Adipose tissue (tissue), 3 donors: ENCODE data around the gene NGB. TPM values are rescaled to one million over a fixed set of nuclear protein-coding genes. Genes with fewer than 3 reads are reported as not detected.

Experiments used
- H3K27ac ChIP-seq: one replicate; pipeline ENCODE4 v1.5.1; 2013; ENCODE audit warnings: low read depth, low read length
- WGBS, 3 donors: extraction: QIAGEN DNeasy Blood & Tissue Kit; methylation state at CpG; one replicate each; pipeline ENCODE4 v1.1.7; 2013; 5-methylcytosine and 5-hydroxymethylcytosine counted together
- polyA plus RNA-seq, 3 donors: library from polyadenylated mRNA; stranded (reverse); fragments of 200-250 nt; gene quantifications; one replicate each; pipeline ENCODE4 v1.2.3, GENCODE V29; 2013
- donor health status: healthy with polysubstance abuse.
- donor health status: Bipolar disorder and iron deficiency.
- donor health status: healthy.

Gene NGB
- polyA plus RNA-seq, 3 donors = 0.14 TPM; not detected in 2

DNA sequence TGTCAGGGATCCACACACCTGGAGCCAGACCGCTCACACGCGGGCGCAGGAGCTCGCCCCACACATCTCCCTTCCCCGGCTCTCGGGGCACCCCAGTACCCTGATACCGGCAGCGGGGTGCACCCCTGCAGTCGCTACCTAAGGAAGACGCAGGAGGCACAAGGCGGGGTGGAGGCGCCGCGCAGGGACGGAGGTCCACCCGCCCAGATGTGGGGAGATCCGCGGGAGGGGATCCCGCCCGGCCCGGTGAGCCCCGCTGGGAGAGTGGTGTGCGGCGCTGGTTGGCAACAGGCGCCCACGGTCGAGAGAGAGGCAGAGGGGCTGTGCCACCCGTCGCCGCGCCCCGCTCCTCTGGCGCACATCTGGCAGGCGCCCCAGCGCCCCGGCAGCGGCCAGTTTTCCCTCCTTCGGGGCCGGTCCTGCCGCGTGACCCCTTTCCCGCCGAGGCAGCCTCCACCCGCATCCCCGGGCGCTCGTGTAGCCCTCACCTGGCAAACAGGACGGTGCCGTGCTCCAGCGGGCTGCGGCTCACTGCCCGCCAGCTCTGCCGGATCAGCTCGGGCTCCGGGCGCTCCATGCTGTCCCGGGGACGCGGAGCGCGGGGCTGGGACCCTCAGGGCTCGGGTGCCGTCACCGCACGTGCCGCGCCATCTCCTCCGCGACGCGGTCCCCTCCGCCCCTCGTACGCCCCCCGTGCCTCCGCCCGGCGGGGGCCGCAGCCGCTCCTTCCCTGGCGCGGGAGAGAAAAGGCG lies 469 bp downstream of the NGB start:
- WGBS, 3 donors = 3% methylated on average over 58 to 84 of the region's 84 CpGs

DNA sequence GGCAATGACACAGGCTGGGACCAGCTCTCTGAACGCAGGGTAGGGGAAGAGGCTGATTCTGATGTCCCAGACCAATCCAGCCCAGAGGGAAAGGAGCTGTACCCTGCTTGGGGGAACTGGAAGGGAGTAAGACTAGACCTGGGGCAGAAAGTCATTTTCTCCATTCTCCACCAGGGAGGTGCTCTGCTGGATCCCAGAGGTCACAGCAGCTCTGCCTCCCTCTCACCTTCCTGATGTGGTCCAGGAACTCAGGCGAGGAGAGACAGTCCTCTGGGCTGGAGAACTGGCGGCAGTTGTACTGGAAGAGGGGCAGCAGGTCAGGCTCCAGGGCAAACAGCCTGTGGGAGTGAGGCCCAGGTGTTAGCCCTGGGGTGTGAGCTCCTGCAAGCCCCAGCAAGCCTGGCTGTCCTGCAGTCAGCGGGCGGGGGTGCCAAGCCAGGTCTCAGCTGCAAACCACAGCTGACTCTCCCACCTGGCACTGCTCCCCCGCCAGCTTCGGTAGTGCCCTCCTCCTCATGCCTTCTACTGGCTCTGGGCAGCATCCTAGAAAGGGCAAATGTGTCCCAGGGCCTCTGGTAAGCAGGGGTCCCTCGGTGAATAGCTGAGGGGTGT lies 1.9 kb downstream of the NGB start:
- 19 to 44% (median 37%) methylated on average over 8 of the region's 8 CpGs for WGBS, 3 donors
- no peak overlapping the region for H3K27ac ChIP-seq

More for the DNA sequence above, 469 bp downstream of the NGB start:
- no peak overlapping the region for H3K27ac ChIP-seq

DNA sequence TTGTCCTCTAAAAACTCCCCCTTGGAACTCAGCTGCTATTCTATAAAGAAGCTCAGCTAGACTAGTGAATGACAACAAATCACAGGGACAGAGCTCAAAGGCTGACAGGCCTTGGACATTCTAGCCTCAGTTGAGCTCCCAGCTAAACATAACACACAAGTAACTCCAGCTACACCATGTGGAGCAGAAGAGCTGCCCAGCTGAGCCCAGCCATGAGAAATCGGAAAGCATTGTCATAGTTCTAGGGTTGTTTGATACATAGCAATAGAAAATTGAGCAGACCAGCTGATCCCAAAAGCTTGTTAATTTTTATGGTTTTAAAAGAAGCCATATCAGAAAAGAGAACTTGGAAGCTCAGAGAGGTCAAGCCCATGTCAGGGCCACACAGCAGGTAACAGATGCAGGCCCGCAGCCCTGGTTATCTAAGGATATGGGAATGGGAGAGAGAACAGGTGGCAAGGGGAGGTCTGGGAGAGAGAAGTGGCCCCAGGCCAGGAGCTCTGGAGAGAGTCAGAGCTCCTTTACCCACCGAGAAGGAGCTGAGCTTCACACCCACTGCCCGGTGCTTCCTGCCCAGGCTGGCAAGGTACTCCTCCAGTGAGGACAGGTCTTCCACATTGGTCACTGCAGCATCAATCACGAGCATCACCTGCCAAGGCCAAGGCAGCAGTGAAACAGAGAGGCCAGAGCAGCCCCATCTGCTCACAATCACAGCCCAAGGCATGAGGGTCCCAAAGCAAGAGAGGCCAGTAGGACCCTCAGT lies 2.9 kb downstream of the NGB start:
- H3K27ac ChIP-seq = no peak overlapping the region
- WGBS, 3 donors = 77 to 94% (median 90%) methylated on average over 5 of the region's 5 CpGs

DNA sequence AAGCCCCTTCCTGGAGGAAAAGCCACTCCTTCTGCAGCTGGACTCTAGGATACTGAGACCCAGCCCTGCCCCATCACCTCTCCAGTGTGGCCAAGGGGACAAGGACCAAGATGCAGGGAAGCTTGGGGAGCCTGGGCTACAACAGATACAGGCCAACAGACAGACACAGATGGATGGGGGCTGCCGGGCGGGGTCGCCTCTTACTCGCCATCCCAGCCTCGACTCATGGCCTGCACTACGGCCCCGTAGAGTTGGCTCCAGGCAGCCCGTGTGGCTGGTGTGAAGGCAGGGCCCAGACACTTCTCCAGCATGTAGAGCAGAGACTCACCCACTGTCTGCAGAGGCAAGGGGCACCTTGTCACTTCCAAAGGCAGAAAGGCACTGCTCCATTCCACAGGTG lies 4.7 kb downstream of the NGB start:
- no peak overlapping the region for H3K27ac ChIP-seq
- 89 to 91% (median 90%) methylated on average over 8 of the region's 8 CpGs for WGBS, 3 donors

DNA sequence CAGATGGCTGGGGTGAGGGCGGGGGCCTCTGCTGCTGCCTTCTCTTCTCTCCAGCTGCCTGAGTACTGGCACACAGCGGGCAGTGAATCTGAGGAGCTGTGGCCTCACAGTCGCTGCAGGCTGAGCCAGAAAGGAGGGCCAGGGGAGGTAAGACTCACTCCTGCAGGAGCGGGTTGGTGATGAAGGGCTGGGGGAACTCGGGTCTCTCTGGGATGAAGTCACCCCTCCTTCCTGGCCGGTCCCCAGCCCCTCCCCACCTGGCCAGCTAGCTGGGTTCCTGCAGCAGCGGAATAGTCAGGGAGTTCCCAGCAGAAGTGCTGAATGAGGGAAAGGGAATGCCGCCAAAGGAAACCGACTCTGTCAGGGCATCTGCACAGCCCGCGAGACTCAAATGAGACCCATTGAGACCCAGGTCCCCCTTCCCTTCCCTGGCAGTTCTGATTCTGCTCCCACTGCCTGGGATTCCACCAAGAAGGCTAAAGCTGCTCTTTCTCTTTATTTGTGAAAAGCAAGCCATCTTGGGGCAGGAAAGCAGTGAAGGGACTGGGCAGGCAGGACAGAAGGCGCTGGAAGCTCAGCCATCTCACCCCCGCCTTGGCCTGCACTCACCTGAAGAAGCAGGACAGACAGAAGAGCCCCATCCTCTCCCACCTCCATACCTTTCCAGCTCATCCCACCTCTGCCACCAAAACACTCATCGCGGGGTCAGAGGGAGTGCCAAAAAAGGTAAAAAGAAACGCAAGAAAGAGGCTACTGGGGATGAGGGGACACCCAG lies 5.3 kb downstream of the NGB start:
- WGBS, 3 donors = 71 to 81% (median 76%) methylated on average over 16 of the region's 16 CpGs
- no peak overlapping the region for H3K27ac ChIP-seq

DNA sequence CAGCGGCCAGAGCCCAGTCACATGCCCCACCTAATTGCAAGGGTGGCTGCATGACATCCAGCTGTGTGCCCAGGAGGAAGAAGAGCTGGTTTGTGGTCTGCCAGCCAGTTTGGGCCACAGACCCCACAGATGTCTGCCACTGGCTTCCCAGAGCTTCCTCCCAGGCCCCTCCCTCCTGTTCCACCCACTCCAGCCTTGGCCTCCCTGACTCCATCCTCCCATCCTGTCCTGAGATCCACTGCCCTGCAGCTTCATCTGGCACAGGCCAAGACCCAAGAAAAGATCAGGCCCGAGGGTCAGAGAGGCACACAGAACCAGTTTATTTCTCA lies 5.9 kb downstream of the NGB start:
- 52 to 87% (median 54%) methylated on average over 2 of the region's 2 CpGs for WGBS, 3 donors
- no peak overlapping the region for H3K27ac ChIP-seq

DNA sequence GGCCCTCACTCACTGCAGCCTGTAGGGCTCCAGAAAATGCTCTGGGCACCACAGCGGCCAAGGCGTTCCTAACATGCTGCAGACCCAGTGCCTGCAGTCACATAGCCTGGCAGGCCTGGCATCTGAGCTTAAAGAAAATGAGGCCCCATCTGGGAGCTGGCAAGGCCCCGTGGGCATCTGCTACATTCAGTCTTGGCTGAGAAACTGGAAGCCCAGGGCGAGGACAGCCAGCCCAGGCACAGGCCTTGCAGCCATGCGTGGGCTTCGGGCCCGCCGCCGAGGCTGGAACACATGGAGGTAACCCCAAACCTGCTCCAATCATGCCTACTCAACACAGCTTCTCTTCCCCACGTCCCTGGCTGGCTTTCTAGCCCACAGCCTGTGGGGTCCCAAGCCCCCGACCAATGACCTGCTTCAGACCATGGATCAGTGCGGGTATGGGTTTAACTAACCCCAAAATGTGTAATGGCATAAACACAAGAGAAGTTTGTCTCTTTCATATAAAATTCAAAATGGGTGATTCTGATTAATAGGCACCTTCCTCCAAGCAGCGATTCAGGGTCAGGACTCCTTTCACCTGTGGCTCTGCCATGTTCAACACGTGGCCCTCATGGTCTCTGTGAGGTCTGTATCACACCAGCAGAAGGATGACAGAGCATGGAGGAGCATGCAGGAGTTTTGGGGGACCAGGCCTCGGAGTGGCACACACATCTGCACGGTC lies 6.4 kb downstream of the NGB start:
- H3K27ac ChIP-seq = no peak overlapping the region
- WGBS, 3 donors = 82 to 87% (median 85%) methylated on average over 16 of the region's 16 CpGs

DNA sequence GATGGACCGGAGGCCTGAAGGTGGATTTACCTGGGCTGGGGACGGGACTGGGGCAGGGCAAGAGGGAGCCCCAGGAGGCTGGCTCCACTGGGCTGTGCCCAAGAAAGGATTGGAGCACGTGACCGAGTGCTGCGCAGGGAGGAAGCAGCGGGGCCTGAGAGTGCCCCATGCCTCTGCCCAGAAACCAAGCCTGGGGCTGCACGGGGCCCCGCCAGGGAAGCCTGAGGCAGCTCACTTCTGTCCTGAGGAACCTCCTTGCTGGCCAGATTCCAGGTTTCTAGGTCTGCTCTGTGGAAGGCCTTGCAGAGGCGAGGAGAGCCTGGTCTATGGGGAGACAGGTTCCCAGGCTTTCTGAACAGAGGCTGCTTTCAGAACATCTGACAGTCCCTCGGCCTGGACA lies 10.4 kb downstream of the NGB start:
- WGBS, 3 donors = 34 to 50% (median 45%) methylated on average over 10 of the region's 10 CpGs
- no peak overlapping the region for H3K27ac ChIP-seq

DNA sequence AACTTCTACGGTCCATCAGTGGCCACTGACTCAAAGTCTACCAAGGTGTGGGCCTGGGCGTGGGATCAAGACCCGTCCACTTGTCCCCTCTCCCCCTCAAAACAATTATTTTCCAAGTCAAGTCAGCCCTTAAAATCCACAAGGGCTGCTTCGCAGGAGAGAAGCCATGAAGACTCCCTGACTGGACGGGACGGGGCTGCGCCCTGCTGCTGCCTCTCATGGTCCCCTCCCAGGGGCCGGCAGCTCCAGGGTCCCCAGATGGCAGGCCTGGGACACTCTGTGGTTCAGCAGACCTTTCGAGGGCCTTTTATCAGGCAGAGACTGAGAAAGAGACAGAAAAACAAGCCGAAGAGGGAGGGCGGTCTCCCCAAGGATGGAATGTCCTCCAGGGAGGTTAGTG lies 10.8 kb downstream of the NGB start:
- 81 to 87% (median 85%) methylated on average over 11 of the region's 11 CpGs for WGBS, 3 donors
- no peak overlapping the region for H3K27ac ChIP-seq

DNA sequence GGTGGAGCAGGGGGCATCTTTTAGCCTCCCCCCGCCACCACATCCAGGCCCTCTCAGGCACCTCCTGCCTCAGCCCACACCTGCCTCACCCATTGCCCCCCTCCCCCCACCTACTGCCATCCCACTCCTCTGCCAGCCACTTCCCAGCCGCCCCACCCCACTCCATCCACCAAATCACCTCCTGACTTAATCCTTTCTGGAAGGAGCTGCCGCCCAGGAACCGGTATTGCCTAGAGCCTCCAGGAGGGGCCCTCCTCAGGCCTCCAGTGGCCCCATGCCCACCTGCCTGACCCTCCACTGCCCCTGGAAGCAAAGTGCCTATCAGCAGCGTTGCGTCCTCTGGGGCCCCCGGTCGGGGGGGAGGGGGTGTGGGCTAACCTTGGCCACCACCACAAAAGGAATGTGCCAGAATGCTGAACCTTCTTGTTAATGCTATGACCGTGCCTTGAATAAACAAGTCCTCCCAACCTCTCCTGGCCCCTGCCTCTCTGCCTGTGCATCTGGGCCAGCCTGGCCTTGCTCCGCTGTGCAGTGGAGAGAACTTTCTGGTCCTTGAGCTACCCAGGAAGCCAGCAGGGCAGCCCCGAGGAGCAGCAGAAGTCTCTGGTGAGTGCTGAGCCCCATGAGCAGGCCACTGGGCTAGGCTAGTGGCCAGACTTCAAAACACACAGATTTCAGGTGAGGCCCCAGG lies 11.8 kb downstream of the NGB start:
- H3K27ac ChIP-seq = no peak overlapping the region
- 61 to 66% (median 62%) methylated on average over 9 to 11 of the region's 11 CpGs for WGBS, 3 donors

DNA sequence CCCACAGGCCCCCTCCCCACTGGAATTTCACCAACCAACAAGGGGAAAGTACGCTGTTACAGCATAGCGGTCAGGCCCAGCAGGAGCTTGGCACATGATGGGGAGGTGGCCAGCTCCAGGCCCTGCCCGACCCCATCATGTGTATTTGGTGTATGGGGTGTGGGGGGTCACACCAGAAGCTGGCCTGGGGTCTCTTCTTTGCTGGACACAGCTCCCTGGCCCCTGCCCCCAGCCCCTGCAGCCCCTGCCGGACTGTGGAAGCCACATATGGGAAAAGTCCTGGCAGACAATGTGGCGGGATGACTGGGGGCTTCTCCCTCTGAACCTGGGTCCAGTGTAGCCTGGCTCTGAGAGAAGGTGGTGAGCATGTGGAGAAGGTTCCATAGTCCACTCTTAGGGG lies 12.4 kb downstream of the NGB start:
- WGBS, 3 donors = 89 to 95% (median 91%) methylated on average over 5 of the region's 5 CpGs
- H3K27ac ChIP-seq = no peak overlapping the region

DNA sequence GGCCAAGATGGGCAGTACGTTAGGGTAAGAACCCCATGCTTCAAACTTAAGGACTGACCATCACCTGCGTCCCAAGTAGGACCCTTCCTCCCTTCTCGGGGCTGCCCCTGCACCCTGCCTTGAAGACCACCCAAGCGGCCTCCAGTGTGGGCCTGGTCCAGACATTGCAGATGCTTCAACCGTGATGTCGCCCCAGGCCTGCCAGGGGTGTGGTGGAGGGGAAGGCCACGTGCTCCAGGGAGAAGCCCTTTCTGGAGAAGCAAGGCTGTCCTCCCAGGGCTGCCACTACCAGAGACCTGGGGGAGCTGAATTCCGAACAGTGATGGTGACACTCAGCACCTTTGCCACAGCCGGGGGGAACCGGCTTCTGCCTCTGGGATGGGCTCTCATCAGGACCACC lies 13.3 kb downstream of the NGB start:
- WGBS, 3 donors = 88 to 92% (median 89%) methylated on average over 10 of the region's 10 CpGs
- no peak overlapping the region for H3K27ac ChIP-seq

DNA sequence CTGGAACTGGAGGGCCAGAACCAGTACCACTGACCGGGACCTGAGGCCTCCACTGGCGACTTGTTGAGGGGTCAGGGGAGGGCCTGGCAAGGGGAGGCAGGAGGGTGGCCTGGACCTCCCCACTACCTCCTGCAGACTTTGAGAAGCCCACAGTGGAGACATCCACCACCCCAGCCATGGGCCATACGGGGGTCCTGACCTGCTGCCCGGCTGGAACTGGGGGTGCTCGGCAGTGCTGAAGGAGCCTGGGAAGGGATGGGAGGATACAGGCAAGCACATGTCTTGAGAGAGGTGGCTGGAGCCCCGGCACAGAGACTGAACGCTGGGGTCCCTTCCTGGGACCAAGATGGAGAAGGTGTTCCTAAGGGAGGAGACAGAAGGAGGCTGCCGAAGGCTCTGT lies 14.3 kb downstream of the NGB start:
- H3K27ac ChIP-seq = no peak overlapping the region
- 90 to 97% (median 95%) methylated on average over 8 of the region's 8 CpGs for WGBS, 3 donors

DNA sequence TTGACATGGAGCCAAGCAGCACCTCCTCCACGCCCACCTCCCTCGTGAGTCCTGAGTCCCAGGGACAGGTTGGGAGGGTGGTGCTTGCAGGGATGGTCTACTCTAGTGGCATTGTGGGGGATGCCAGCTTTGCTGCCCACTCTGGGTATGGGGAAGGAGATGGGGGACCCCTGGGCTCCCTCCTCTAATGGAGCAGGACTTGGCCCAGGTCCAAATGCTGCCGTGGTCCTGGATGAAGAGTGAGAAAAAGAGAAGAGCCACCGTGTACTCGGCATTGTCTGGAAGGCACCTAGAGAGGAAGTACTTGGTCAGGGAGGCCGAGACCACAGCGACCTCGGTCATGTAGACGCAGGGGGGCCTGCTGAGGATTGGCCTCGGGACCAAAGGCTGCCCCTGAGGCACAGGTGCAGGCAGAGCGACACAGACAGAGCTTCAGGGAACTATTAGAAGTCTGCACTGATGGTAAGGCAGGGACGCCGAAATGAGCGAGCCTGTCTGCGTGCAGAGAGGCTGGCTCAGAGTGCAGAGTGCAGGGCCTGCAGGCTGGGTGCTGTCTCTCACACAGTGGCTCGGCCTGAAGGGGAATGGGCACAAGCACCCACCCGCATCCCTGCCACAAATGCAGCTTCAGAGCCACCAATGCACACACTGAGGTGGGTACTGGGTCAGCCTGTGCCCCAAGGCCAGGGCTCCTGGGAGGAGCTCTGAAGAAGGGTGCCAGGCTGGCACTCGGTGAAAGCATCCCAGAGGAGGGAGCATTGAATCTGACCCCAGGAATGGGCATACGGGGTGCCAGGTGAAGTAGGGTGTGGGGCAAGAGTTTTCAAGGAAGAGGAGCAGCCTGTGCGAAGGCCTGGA lies 17.4 kb downstream of the NGB start:
- 65 to 79% (median 66%) methylated on average over 20 of the region's 20 CpGs for WGBS, 3 donors
- no peak overlapping the region for H3K27ac ChIP-seq

DNA sequence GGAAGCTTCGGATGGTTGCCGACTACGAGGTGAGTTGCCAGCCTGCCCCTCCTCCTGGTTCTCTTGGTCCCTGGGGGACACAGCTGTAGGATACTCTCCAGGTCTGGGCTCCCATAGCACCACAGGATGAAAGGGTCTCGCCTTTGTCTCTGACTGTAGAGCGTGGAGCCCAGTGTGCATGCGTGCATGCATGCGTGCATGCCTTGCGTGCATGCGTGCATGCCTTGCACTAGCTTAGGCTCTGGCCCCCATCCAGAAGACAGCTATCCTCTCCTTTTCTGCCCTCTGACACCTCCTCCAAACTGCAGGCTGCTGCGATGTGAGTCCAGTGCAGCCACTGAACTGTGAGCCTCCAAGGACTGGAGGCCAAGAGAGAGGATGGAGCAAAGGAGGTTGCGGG lies 19.1 kb downstream of the NGB start:
- 91 to 96% (median 95%) methylated on average over 11 of the region's 11 CpGs for WGBS, 3 donors
- H3K27ac ChIP-seq = no peak overlapping the region

DNA sequence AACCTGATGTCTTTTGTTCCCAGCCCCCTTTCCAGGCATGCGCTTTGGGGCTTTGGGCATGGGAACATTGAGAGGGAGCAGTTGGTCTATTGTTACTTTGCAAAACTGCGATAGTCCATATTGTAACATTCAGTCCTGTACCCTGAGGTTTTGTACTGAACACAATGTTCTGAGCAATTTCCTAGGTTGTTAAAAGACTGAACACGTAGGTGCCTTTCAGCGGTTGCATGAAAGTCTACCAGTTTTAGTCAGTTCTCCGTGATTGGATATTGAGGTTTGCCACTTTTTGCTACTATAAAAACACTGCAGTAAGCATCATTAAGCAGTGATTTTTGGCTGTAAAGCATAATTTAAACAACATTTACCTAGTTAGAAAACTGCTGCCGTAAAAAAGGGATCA lies 20.1 kb downstream of the NGB start:
- WGBS, 3 donors = 85 to 92% (median 90%) methylated on average over 6 of the region's 6 CpGs
- H3K27ac ChIP-seq = no peak overlapping the region

DNA sequence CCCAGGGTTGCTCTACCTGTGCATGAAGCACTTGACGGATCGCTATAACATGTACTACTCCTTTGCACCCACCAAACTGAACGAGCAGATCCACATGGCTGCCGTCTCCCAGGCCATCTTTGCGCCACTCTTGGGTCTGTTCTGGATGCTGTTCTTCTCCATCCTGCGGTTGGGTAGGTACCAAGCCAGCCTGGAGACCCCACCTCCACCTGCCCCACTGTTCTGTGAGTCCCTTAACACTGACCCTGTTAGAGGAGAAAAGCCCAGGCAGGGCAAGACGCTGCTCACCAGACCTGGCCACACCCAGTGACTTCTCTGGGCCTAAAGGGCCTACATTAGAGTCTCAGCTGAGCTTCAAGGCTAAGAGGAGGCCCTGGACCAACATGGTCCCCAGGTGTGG lies 21.7 kb downstream of the NGB start:
- WGBS, 3 donors = 89 to 91% (median 90%) methylated on average over 7 of the region's 7 CpGs
- no peak overlapping the region for H3K27ac ChIP-seq
